ENCODE measurements around the gene FAM222B.

- TF ChIP-seq CTCF (optimal IDR thresholded peaks at IDR 0.05 in 1 of 3, IDR thresholded peaks at IDR 0.05 in 1 of 3, conservative IDR thresholded peaks at IDR 0.05 in 1 of 3; ENCODE audit: extremely low read depth in 1 of 3, insufficient read depth in 2 of 3, low read length in 3 of 3) (no peak), EZH2 (IDR thresholded peaks at IDR 0.05; ENCODE audit: low read length) (no peak)
Observed at GRCh38 chr17:28839221-28839620, 3.4 kb downstream of the FAM222B start.
